Endometrial microvascular endothelial cells (primary cell): Measurements from ENCODE around the gene GNAO1. TPM values are rescaled to one million over a fixed set of nuclear protein-coding genes. Genes with fewer than 3 reads are reported as not detected.

Experiments
- in situ Hi-C: cut with HindIII; loops from 2 replicates; pipeline ENCODE4 v1.10.0; 2017; ENCODE audit warnings: low sequenced_read_pairs, low pct_unique_long_range_greater_than_20kb; ENCODE audit errors: inconsistent ontology term
- total RNA-seq: library from RNA; depleted of rRNA; stranded (reverse); fragments of >200 nt; gene quantifications from one replicate; pipeline ENCODE4 v1.2.3, GENCODE V29; 2015; ENCODE audit errors: inconsistent ontology term

GNAO1 gene
- total RNA-seq, 1 donor from 2014 or later, result not detected

GRCh38 chr16:56350491-56351405 is 159.5 kb downstream of the GNAO1 start:
- in situ Hi-C loops, result no loop called here

- in situ Hi-C loops, result no loop called here
Measured at GRCh38 chr16:56351481-56351880, 160.2 kb downstream of the GNAO1 start.

GRCh38 chr16:56352351-56353053 is 161.2 kb downstream of the GNAO1 start:
- in situ Hi-C loops, result no loop called here

- in situ Hi-C loops, result no loop called here
Measured at GRCh38 chr16:56353054-56353921, 162.0 kb downstream of the GNAO1 start.

GRCh38 chr16:56354016-56354415 is 162.7 kb downstream of the GNAO1 start:
- in situ Hi-C loops, result no loop called here

DNA sequence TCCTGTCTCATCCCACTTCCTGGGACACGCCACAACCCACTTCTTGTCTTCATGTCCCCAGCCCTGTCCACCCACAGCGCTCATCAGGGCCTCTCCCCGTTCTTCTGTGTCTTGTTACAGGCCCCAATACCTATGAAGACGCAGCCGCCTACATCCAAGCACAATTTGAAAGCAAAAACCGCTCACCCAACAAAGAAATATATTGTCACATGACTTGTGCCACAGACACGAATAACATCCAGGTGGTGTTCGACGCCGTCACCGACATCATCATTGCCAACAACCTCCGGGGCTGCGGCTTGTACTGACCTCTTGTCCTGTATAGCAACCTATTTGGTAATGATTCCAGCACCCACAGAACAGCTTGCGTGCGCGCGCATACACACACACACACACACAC is 163.5 kb downstream of the GNAO1 start:
- in situ Hi-C loops, result no loop called here

- in situ Hi-C loops, result no loop called here
Measured at GRCh38 chr16:56355221-56355620, 163.9 kb downstream of the GNAO1 start.

DNA sequence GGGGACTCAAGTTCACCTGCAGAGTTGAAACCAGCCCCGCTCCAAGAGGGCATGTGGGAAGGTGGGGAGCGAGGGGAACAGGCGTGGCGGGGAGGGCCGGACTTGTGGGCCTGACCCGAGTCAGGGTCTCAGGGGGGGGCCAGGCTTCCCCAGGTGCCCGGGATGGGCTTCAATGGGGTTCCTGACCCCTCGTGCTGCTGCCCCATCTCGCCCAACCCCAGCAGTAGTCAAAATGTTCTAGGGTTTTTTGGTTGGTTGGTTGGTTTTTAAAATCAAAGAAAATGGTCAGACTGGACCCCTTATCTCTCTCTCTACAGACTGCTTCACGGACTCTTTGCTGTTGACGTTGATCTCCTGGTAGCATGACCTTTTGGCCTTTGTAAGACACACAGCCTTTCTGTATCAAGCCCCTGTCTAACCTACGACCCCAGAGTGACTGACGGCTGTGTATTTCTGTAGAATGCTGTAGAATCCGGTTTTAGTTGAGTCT is 164.5 kb downstream of the GNAO1 start:
- in situ Hi-C loops, result no loop called here

GRCh38 chr16:56356276-56357240 is 165.3 kb downstream of the GNAO1 start:
- in situ Hi-C loops, result no loop called here

DNA sequence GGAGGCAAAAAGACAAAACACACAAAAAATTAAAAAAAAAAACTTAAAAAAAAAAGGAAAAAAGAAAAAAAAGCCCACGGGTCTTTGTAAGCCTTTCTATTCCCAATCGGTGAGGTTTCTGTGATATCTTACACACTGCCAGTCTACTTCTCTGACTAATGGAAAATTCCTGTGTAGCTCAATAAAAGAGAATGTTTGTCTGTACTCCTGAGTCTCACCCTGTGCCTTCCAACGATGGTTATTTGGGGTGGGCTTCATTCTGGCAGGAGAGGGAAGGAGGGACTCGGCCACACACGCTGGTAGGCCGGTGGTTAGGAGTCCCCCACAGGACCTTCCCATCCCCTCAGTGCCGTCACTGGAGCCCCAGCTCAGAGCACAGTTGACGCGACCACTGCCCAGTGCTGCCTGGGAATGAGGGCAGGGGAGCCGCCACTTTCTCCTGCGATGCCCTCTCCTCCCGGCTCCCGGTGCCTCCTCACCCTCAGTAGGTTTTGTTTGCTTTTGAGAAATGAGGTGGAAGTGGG is 166.0 kb downstream of the GNAO1 start:
- in situ Hi-C loops, result no loop called here

- in situ Hi-C loops, result no loop called here
Measured at GRCh38 chr16:56357765-56358322, 166.6 kb downstream of the GNAO1 start.

GRCh38 chr16:56360117-56361008 is 169.1 kb downstream of the GNAO1 start:
- in situ Hi-C loops, result no loop called here

- in situ Hi-C loops, result no loop called here
Measured at GRCh38 chr16:56362057-56362655, 170.9 kb downstream of the GNAO1 start.

DNA sequence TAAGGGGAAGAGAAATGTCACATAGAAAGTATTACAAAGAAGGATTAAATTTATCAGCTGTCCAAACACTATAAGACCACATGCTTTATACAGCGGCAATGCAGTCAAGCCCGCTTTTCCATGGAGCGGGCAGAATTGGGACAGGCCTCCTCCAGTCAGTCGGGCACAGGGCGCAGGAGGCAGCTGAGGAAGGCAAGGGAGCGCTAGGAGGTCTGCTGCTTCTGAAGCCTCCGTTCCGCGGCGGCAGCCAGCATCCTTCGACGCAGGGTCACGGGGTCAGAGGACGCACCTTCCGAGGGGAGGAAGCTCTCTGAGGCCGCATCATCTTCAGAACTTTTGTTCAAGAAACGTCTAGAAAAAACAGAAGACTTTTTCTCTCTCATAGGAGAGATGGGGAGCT is 171.4 kb downstream of the GNAO1 start:
- in situ Hi-C loops, result no loop called here

- in situ Hi-C loops, result no loop called here
Measured at GRCh38 chr16:56363181-56363716, 172.0 kb downstream of the GNAO1 start.
